Measurements from ENCODE around the gene VPS37D. TPM values are rescaled to one million over a fixed set of nuclear protein-coding genes. Genes with fewer than 3 reads are reported as not detected.
"Not testable (repeated sequence)": the region's sequence is repeated elsewhere in the genome, so short reads cannot be mapped to it uniquely, and the experiment has no call there.

VPS37D gene
- total RNA-seq, 1 donor from 2014 or later: 0.24 TPM

DNA sequence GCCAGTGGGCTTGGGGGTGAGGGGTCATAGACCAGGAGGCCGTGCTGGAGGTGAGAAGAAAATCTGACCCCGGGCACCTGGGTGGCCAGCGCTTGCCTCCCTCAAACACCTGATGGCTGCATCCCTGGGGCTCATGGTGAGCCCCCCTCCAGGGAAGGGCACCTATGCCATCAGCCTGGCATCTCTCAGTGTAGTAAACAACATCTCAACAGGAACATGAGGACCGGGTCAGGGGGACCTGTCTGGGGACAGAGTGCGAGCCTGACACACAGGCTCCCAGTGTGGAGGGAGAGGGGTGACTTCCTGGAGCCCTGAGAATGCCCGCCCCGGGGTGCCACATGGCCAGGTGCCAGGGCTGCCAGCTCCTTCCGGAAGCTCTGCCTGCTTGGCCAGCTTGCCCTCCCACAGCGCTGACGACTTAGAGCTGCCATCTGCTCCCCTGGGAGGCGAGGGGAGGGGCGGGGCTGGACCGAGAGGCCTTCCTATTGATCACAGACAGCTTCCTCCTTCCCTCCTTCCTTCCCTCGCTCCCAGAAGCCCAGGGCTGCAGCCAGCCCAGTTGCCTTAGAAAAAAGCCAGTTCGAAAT, 39.5 kb downstream of the VPS37D start:
- intact Hi-C loops (cut with micrococcal nuclease): loop anchor here (1.0 kb wide), 1 partner anchor 11 kb away; no protein-coding TSS in a partner anchor

DNA sequence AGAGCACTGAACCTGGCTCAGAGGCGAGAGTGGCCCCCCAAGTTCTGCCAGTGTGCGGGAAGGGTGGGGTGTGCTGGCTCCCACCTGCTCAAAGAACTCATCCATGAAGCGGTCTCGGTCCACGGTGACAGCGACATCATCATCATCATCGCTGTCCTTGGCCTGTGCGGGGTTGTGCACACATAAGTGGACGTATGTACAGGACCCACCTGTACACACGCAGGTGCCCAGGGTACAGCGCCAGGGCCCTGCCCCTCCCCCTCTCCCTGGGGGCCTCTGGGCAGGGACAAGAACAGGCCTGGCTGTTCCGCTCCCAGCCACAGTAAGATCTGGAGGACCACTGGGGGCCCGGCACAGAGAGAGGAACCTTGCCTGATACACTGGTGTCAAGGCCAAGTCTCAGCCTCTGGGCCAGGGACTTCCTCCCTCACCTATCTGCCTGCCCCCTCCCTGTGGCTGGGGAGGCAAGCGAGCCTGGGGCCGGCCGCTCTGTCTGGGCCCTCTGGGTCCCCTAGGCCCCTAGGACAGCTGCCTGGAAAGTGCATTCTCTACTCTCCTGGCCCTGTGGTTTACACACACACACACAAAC, 41.4 kb downstream of the VPS37D start:
- Mint-ChIP-seq H3K4me1 (peaks cover 12% of the 10 kb centered on the region), H3K36me3 (ENCODE audit: low read depth) (no peaks in the 10 kb centered on the region), H3K27me3 (peaks cover 14% of the 10 kb centered on the region), H3K27ac (no peak overlapping the region), H3K4me3 (no peak overlapping the region), H3K9me3 (no peaks in the 10 kb centered on the region)
- intact Hi-C loops (cut with micrococcal nuclease): no loop called here
- TF ChIP-seq, protein P1, sequence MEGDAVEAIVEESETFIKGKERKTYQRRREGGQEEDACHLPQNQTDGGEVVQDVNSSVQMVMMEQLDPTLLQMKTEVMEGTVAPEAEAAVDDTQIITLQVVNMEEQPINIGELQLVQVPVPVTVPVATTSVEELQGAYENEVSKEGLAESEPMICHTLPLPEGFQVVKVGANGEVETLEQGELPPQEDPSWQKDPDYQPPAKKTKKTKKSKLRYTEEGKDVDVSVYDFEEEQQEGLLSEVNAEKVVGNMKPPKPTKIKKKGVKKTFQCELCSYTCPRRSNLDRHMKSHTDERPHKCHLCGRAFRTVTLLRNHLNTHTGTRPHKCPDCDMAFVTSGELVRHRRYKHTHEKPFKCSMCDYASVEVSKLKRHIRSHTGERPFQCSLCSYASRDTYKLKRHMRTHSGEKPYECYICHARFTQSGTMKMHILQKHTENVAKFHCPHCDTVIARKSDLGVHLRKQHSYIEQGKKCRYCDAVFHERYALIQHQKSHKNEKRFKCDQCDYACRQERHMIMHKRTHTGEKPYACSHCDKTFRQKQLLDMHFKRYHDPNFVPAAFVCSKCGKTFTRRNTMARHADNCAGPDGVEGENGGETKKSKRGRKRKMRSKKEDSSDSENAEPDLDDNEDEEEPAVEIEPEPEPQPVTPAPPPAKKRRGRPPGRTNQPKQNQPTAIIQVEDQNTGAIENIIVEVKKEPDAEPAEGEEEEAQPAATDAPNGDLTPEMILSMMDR (IDR thresholded peaks at IDR 0.05): no peak
- ChIA-PET CTCF (no interaction called here), POLR2A (no interaction called here)
- DNase-seq (no peak), ATAC-seq (ENCODE audit: low read depth) (no peak)

More for the DNA sequence above, 39.5 kb downstream of the VPS37D start:
- peaks cover 9% of the 10 kb centered on the region for H3K27me3 Mint-ChIP-seq
- peak overlapping the region; percentile 44 for H3K4me3 Mint-ChIP-seq
- H3K4me1 Mint-ChIP-seq: peaks cover 16% of the 10 kb centered on the region
- TF ChIP-seq, protein P1 (IDR thresholded peaks at IDR 0.05): no peak
- no peaks in the 10 kb centered on the region for H3K9me3 Mint-ChIP-seq
- H3K27ac Mint-ChIP-seq: no peak overlapping the region
- peak; percentile 56 for DNase-seq
- peak; percentile 76 for ATAC-seq (ENCODE audit: low read depth)
- ChIA-PET CTCF (interaction anchor here (1.1 kb wide), 1 partner anchor 9 kb away, joined by 3 read pairs; no protein-coding TSS in a partner anchor), POLR2A (interaction anchor here (0.7 kb wide), 1 partner anchor 32 kb away, joined by 3 read pairs; no protein-coding TSS in a partner anchor)
- H3K36me3 Mint-ChIP-seq (ENCODE audit: low read depth): no peaks in the 10 kb centered on the region

DNA sequence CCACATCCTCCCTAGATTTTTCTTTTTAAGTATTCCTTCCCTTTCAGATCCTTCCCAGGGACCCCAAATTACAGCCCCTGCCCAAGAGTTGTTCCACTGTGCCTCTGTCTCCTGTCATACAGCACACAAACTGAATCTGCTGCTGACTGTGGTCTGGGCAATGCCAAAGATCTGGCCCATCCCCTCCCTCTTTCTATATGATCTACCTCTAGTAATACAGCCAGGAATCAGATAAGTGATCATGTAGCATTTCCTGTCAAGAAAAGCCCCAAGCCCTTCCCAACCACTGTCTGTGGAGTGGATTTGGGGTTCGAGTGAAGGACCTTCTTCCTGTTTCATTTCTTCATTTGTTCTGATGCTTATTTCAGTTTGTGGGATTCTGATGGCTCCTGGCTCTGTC, 45.1 kb downstream of the VPS37D start:
- H3K27me3 Mint-ChIP-seq: peaks cover 32% of the 10 kb centered on the region
- ChIA-PET CTCF (interaction anchor here (0.7 kb wide), 1 partner anchor 106 kb away, joined by 3 read pairs; no protein-coding TSS in a partner anchor), POLR2A (no interaction called here)
- DNase-seq (no peak), ATAC-seq (ENCODE audit: low read depth) (no peak)
- H3K9me3 Mint-ChIP-seq: no peaks in the 10 kb centered on the region
- intact Hi-C loops (cut with micrococcal nuclease): no loop called here
- H3K27ac Mint-ChIP-seq: no peak overlapping the region
- H3K36me3 Mint-ChIP-seq (ENCODE audit: low read depth): no peaks in the 10 kb centered on the region
- H3K4me3 Mint-ChIP-seq: no peak overlapping the region
- peaks cover 5% of the 10 kb centered on the region for H3K4me1 Mint-ChIP-seq
- TF ChIP-seq, protein P1 (IDR thresholded peaks at IDR 0.05): no peak

DNA sequence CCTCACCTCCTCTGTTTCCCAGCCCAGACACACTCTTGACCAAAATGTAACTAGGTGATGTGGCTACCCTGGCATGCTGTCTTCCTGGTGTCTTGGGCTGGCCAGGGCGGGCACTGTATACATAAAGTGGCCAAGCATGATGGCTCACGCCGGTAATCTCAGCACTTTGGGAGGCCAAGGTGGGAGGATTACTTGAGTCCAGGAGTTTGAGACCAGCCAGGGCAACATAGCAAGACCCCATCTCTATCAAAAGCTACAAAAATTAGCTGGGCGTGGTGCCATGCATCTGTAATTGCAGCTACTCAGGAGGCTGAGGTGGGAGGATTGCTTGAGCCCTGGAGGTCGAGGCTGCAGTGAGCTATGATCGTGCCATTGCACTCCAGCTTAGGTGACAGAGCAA, 45.7 kb downstream of the VPS37D start:
- not testable (repeated sequence) for H3K9me3 Mint-ChIP-seq

DNA sequence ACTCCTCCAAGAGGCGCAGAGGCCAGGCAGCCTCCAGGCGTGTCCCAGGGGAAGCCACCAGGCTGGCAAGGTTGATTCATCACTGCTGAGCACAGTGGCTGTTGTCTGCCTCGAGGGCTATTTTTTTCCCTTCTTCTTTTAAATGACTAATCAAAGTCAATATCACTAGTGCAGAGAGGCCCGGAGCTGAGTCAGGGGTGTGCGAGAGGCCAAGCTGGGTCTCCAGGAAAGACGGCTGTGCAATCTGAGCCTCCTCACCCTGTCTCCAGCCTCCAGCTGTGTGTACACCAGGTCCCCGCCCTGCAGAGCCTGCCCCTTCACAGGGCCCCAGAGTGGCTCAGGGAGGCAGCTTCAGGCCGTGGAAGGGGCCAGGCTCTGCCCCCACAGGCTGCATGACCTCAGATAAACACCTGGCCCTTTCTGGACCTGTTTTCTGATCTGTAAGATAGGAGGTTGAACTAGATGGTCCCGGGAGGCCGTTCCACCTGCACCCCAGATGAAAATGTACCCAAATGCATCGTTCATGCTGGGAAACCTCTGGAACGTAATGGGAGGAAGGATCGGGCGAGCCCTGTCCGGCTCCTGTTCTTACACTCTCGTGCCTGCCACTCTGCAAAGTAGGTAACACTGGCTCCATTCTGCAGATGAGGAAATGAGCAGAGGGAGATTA, 48.2 kb downstream of the VPS37D start:
- Mint-ChIP-seq H3K36me3 (ENCODE audit: low read depth) (no peaks in the 10 kb centered on the region), H3K27ac (no peak overlapping the region), H3K9me3 (no peaks in the 10 kb centered on the region), H3K4me1 (peaks cover 21% of the 10 kb centered on the region), H3K27me3 (peaks cover 40% of the 10 kb centered on the region), H3K4me3 (no peak overlapping the region)
- intact Hi-C loops (cut with micrococcal nuclease): no loop called here
- POLR2A ChIA-PET: no interaction called here
- ATAC-seq (ENCODE audit: low read depth) (peak; percentile 25), DNase-seq (no peak)
- CTCF ChIA-PET: no interaction called here
- TF ChIP-seq, protein P1 (IDR thresholded peaks at IDR 0.05): no peak

More for the DNA sequence above, 45.7 kb downstream of the VPS37D start:
- H3K36me3 Mint-ChIP-seq (ENCODE audit: low read depth); H3K27ac Mint-ChIP-seq; H3K4me3 Mint-ChIP-seq; DNase-seq; POLR2A ChIA-PET; intact Hi-C loops (cut with micrococcal nuclease); ATAC-seq (ENCODE audit: low read depth): not testable (repeated sequence)
- peaks cover 35% of the 10 kb centered on the region for H3K27me3 Mint-ChIP-seq
- CTCF ChIA-PET: interaction anchor here (0.7 kb wide), 1 partner anchor 106 kb away, joined by 3 read pairs; no protein-coding TSS in a partner anchor
- peaks cover 10% of the 10 kb centered on the region for H3K4me1 Mint-ChIP-seq
